Right lobe of liver (tissue), 6 donors: ENCODE results near the gene PHETA1. TPM values are rescaled to one million over a fixed set of nuclear protein-coding genes. Genes with fewer than 3 reads are reported as not detected.
A peak's percentile ranks its signal among the peaks of the same experiment; 100 is the strongest.

Source experiments
- ATAC-seq, 4 donors: fragments of 200-7000 bp; cut with Tn5 transposase; one replicate each; pipeline ENCODE4 v1.9.1; 2020; ENCODE audit warnings: mild to moderate bottlenecking in 4 of 4, moderate library complexity in 4 of 4
- DNase-seq, 3 donors: peaks; one replicate each; pipeline ENCODE4 v3.0.0-alpha.2; 2020
- H3K27ac ChIP-seq, 3 donors: fragments of 200-600 bp; one replicate each; pipeline ENCODE4 v1.8.0; 2022
- H3K27me3 ChIP-seq, 2 donors: fragments of 200-600 bp; one replicate each; pipeline ENCODE4 v1.8.0; 2022
- H3K36me3 ChIP-seq, 4 donors: fragments of 200-600 bp; sonication (generic) in 1 of 4; one replicate each; pipeline versions ENCODE4 v1.5.1 to v1.8.0; 2017 to 2022; ENCODE audit warnings: control low read depth in 1 of 4
- H3K4me1 ChIP-seq, 4 donors: fragments of 200-600 bp; sonication (generic) in 1 of 4; one replicate each; pipeline versions ENCODE4 v1.5.1 to v1.8.0; 2017 to 2022; ENCODE audit warnings: control low read depth in 1 of 4
- H3K4me3 ChIP-seq, 3 donors: fragments of 200-600 bp; one replicate each; pipeline ENCODE4 v1.8.0; 2022
- H3K9me3 ChIP-seq, 4 donors: fragments of 200-600 bp; sonication (generic) in 1 of 4; one replicate each; pipeline versions ENCODE4 v1.5.1 to v1.8.0; 2017 to 2022; ENCODE audit warnings: control low read depth in 1 of 4
- CTCF ChIP-seq, 4 donors: fragments of 200-600 bp in 3 of 4; fragments of 450-650 bp in 1 of 4; IDR thresholded peaks; one replicate each; pipeline versions ENCODE4 v1.5.1 to v1.8.0; 2016 to 2022; ENCODE audit warnings: antibody characterized with exemption in 4 of 4, mild to moderate bottlenecking in 2 of 4
- POLR2A ChIP-seq: fragments of 450-650 bp; IDR thresholded peaks from one replicate; pipeline ENCODE4 v1.6.1; 2017; ENCODE audit warnings: antibody characterized with exemption, mild to moderate bottlenecking
- WGBS: methylation state at CpG from one replicate; pipeline ENCODE4 v1.1.6; 2018; ENCODE audit warnings: low coverage, low lambda C conversion rate; ENCODE audit not compliant: insufficient coverage; ENCODE audit errors: missing lambda C conversion rate; 5-methylcytosine and 5-hydroxymethylcytosine counted together
- intact Hi-C, 2 donors: fragments of 100-400 bp; cut with DNase I; formaldehyde crosslinking; loops; one replicate each; pipeline versions ENCODE4 v1.11.2 to v1.14.1; 2022
- total RNA-seq, 6 experiments: library from RNA; depleted of rRNA in 2 of 6; stranded (reverse); fragments of >200 nt in 2 of 6; fragmentation: NEBNext Ultra II Directional in 3 of 6; extraction: Animal tissue kit (Norgen Biotek cat#: 25700) in 3 of 6; gene quantifications; one replicate each; pipeline versions ENCODE4 v1.1.0 to v1.2.4, GENCODE V29; 2016 to 2023
- donor health status: DM: no; HTN: yes; CAD: no.
- donor health status: DM: no; HTN: no; CAD: no.
- donor health status: DM: no; HTN: no; CAD: no.
- donor health status: DM: no; HTN: yes; CAD: no.
- donor health status: DM: no; HTN: yes; CAD: no.

The PHETA1 gene
- total RNA-seq, 6 experiments from 2014 or later: 4.2 to 14.8 (median 7.0) TPM

GRCh38 chr12:111353603-111354295 is 15.1 kb downstream of the PHETA1 start:
- 71% methylated on average over 2 of the region's 5 CpGs for WGBS
- ATAC-seq (peak in 2 of 4 donors; percentile 19 to 38), DNase-seq (no peak)
- Histone ChIP-seq H3K36me3 (no peaks in the 10 kb centered on the region), H3K9me3 (no peaks in the 10 kb centered on the region), H3K27ac (no peak overlapping the region), H3K4me1 (no peaks in the 10 kb centered on the region), H3K27me3 (no peaks in the 10 kb centered on the region), H3K4me3 (no peak overlapping the region)
- TF ChIP-seq POLR2A (no peak), CTCF (IDR thresholded peaks at IDR 0.05) (no peak)
- intact Hi-C loops: no loop called here

GRCh38 chr12:111353026-111353425 is 15.9 kb downstream of the PHETA1 start:
- Histone ChIP-seq H3K4me1 (no peaks in the 10 kb centered on the region), H3K4me3 (no peak overlapping the region), H3K27ac (no peak overlapping the region), H3K36me3 (no peaks in the 10 kb centered on the region), H3K27me3 (no peaks in the 10 kb centered on the region), H3K9me3 (no peaks in the 10 kb centered on the region)
- no peak for DNase-seq
- intact Hi-C loops: no loop called here
- WGBS: 78% methylated on average over 6 of the region's 7 CpGs
- no peak for ATAC-seq
- TF ChIP-seq CTCF (IDR thresholded peaks at IDR 0.05): no peak
- no peak for TF ChIP-seq POLR2A

- no peak for TF ChIP-seq POLR2A
- TF ChIP-seq CTCF (IDR thresholded peaks at IDR 0.05): no peak
- ATAC-seq (peak in 1 of 4 donors; percentile 14), DNase-seq (no peak)
- no peaks in the 10 kb centered on the region for H3K4me1 ChIP-seq
- no peaks in the 10 kb centered on the region for H3K27me3 ChIP-seq
- intact Hi-C loops: no loop called here
- H3K36me3 ChIP-seq: no peaks in the 10 kb centered on the region
- H3K4me3 ChIP-seq: no peak overlapping the region
- H3K9me3 ChIP-seq: no peaks in the 10 kb centered on the region
- 81% methylated on average over 7 of the region's 9 CpGs for WGBS
- H3K27ac ChIP-seq: no peak overlapping the region
These were observed 16.4 kb downstream of the PHETA1 start for GRCh38 chr12:111352296-111352993.

- Histone ChIP-seq H3K27me3 (no peaks in the 10 kb centered on the region), H3K27ac (no peak overlapping the region), H3K36me3 (no peaks in the 10 kb centered on the region), H3K4me3 (no peak overlapping the region), H3K9me3 (no peaks in the 10 kb centered on the region), H3K4me1 (no peaks in the 10 kb centered on the region)
- DNase-seq: no peak
- WGBS: no CpG with 5 or more reads among the region's 2 CpGs
- intact Hi-C loops: no loop called here
- ATAC-seq: no peak
- TF ChIP-seq POLR2A (no peak), CTCF (IDR thresholded peaks at IDR 0.05) (no peak)
These were observed 17.9 kb downstream of the PHETA1 start for GRCh38 chr12:111351026-111351425.
